SIG-M5 (cell line): ENCODE results near the gene CCDC32.

Experiments
- DNase-seq: peaks from one replicate; lab custom pipeline; 2025; lab: John Stamatoyannopoulos, UW

The CCDC32 gene

GRCh38 chr15:40567111-40567510 is 2.3 kb upstream of the CCDC32 start:
- DNase-seq: no peak

- no peak for DNase-seq
These were observed 744 bp upstream of the CCDC32 start for GRCh38 chr15:40565333-40566238.

GRCh38 chr15:40563426-40563825 is 1.4 kb downstream of the CCDC32 start:
- no peak for DNase-seq

- no peak for DNase-seq
These were observed 2.2 kb downstream of the CCDC32 start for GRCh38 chr15:40562691-40563090.

- no peak for DNase-seq
These were observed 5.7 kb downstream of the CCDC32 start for GRCh38 chr15:40558952-40559742.

- DNase-seq: no peak
These were observed 9.0 kb downstream of the CCDC32 start for GRCh38 chr15:40555876-40556275.

- DNase-seq: no peak
These were observed 10.7 kb downstream of the CCDC32 start for GRCh38 chr15:40554161-40554525.

GRCh38 chr15:40550341-40551037 is 14.4 kb downstream of the CCDC32 start:
- peak; percentile 48 for DNase-seq

- no peak for DNase-seq
These were observed 14.9 kb downstream of the CCDC32 start for GRCh38 chr15:40549894-40550293.

GRCh38 chr15:40548610-40549009 is 16.2 kb downstream of the CCDC32 start:
- no peak for DNase-seq

- no peak for DNase-seq
These were observed 19.4 kb downstream of the CCDC32 start for GRCh38 chr15:40545457-40545856.

- DNase-seq: peak; percentile 17
These were observed 21.1 kb downstream of the CCDC32 start for GRCh38 chr15:40543631-40544294.

GRCh38 chr15:40543082-40543481 is 21.8 kb downstream of the CCDC32 start:
- no peak for DNase-seq

GRCh38 chr15:40538976-40539375 is 25.9 kb downstream of the CCDC32 start:
- DNase-seq: no peak

GRCh38 chr15:40536501-40536900 is 28.3 kb downstream of the CCDC32 start:
- DNase-seq: no peak

GRCh38 chr15:40534371-40534770 is 30.5 kb downstream of the CCDC32 start:
- no peak for DNase-seq

- no peak for DNase-seq
These were observed 31.0 kb downstream of the CCDC32 start for GRCh38 chr15:40533763-40534364.

- no peak for DNase-seq
These were observed 36.0 kb downstream of the CCDC32 start for GRCh38 chr15:40528801-40529200.

GRCh38 chr15:40525855-40526254 is 39.0 kb downstream of the CCDC32 start:
- DNase-seq: no peak

- DNase-seq: no peak
These were observed 41.2 kb downstream of the CCDC32 start for GRCh38 chr15:40523611-40524010.

- no peak for DNase-seq
These were observed 48.5 kb downstream of the CCDC32 start for GRCh38 chr15:40516322-40516721.

GRCh38 chr15:40513609-40514008 is 51.2 kb downstream of the CCDC32 start:
- DNase-seq: no peak
